ENCODE data around the gene PRKAA1. TPM values are rescaled to one million over a fixed set of nuclear protein-coding genes. Genes with fewer than 3 reads are reported as not detected.
A peak's percentile ranks its signal among the peaks of the same experiment; 100 is the strongest.

PRKAA1 gene
- total and polyA plus RNA-seq, 2 of the 13 experiments (the other 11 are each of a cell fraction or from before 2014, with no cell fraction given) = 36.6 to 58.0 TPM

DNA sequence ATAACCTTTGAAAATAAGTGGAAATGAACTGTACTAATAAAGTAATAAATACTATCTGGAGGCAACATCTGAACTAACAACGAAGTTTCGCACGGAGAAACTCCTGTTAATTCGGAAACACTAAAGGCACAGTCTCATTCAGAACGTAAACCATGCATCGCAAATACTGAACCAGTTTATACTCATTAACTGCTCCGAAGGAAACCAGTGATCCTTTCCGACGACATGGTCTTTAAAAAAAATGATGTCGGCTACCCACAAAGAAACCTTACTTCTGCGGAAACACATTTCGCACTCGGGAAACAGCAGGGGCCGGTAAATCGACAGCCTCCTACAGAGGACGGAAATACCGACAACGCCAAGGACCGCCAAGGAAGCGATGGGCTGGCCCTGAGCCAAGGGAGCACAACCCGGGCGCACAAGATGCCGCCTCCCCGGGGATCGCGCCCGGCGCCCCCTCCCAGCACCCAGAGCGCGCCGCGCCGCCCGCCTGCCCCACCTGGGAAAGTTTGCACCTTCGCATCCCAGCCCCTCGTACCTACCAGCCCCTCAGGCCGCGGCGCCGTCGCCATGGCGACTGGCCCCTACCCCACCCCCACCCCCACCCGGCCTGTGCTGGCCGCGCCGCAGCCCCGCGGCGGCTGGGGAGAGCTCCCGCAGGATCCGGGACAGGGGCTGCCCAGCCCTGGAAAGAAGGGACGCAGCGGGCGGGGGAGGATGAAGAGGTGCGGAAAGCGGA, 732 bp downstream of the PRKAA1 start (continued):
- no peak for TF ChIP-seq EZH2 (conservative IDR thresholded peaks at IDR 0.05; ENCODE audit: low read depth, low read length)
- TF ChIP-seq, protein P1, sequence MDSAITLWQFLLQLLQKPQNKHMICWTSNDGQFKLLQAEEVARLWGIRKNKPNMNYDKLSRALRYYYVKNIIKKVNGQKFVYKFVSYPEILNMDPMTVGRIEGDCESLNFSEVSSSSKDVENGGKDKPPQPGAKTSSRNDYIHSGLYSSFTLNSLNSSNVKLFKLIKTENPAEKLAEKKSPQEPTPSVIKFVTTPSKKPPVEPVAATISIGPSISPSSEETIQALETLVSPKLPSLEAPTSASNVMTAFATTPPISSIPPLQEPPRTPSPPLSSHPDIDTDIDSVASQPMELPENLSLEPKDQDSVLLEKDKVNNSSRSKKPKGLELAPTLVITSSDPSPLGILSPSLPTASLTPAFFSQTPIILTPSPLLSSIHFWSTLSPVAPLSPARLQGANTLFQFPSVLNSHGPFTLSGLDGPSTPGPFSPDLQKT (CRISPR knock-in tag; IDR thresholded peaks at IDR 0.05; ENCODE audit: borderline replicate concordance) = no peak
- TF ChIP-seq POGZ (CRISPR knock-in tag; IDR thresholded peaks at IDR 0.05) = 0 out of 2 replicates have a peak, but pooled peaks have one; percentile 19
- TF ChIP-seq, protein P2, sequence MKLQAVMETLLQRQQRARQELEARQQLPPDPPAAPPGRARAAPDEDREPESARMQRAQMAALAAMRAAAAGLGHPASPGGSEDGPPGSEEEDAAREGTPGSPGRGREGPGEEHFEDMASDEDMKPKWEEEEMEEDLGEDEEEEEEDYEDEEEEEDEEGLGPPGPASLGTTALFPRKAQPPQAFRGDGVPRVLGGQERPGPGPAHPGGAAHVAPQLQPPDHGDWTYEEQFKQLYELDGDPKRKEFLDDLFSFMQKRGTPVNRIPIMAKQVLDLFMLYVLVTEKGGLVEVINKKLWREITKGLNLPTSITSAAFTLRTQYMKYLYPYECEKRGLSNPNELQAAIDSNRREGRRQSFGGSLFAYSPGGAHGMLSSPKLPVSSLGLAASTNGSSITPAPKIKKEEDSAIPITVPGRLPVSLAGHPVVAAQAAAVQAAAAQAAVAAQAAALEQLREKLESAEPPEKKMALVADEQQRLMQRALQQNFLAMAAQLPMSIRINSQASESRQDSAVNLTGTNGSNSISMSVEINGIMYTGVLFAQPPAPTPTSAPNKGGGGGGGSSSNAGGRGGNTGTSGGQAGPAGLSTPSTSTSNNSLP (IDR thresholded peaks at IDR 0.05; ENCODE audit: low read depth, low read length) = no peak
- 0 out of 2 replicates have a peak, but pooled peaks have one; percentile 8 for TF ChIP-seq PCBP1 (IDR thresholded peaks at IDR 0.05; ENCODE audit: borderline replicate concordance, low read depth, low read length)
- TF ChIP-seq, protein P3, sequence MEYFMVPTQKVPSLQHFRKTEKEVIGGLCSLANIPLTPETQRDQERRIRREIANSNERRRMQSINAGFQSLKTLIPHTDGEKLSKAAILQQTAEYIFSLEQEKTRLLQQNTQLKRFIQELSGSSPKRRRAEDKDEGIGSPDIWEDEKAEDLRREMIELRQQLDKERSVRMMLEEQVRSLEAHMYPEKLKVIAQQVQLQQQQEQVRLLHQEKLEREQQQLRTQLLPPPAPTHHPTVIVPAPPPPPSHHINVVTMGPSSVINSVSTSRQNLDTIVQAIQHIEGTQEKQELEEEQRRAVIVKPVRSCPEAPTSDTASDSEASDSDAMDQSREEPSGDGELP (IDR thresholded peaks at IDR 0.05; ENCODE audit: borderline replicate concordance, low read depth) = no peak; the same call in 1 of the 2 replicates
- TF ChIP-seq, protein P4, sequence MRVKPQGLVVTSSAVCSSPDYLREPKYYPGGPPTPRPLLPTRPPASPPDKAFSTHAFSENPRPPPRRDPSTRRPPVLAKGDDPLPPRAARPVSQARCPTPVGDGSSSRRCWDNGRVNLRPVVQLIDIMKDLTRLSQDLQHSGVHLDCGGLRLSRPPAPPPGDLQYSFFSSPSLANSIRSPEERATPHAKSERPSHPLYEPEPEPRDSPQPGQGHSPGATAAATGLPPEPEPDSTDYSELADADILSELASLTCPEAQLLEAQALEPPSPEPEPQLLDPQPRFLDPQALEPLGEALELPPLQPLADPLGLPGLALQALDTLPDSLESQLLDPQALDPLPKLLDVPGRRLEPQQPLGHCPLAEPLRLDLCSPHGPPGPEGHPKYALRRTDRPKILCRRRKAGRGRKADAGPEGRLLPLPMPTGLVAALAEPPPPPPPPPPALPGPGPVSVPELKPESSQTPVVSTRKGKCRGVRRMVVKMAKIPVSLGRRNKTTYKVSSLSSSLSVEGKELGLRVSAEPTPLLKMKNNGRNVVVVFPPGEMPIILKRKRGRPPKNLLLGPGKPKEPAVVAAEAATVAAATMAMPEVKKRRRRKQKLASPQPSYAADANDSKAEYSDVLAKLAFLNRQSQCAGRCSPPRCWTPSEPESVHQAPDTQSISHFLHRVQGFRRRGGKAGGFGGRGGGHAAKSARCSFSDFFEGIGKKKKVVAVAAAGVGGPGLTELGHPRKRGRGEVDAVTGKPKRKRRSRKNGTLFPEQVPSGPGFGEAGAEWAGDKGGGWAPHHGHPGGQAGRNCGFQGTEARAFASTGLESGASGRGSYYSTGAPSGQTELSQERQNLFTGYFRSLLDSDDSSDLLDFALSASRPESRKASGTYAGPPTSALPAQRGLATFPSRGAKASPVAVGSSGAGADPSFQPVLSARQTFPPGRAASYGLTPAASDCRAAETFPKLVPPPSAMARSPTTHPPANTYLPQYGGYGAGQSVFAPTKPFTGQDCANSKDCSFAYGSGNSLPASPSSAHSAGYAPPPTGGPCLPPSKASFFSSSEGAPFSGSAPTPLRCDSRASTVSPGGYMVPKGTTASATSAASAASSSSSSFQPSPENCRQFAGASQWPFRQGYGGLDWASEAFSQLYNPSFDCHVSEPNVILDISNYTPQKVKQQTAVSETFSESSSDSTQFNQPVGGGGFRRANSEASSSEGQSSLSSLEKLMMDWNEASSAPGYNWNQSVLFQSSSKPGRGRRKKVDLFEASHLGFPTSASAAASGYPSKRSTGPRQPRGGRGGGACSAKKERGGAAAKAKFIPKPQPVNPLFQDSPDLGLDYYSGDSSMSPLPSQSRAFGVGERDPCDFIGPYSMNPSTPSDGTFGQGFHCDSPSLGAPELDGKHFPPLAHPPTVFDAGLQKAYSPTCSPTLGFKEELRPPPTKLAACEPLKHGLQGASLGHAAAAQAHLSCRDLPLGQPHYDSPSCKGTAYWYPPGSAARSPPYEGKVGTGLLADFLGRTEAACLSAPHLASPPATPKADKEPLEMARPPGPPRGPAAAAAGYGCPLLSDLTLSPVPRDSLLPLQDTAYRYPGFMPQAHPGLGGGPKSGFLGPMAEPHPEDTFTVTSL (CRISPR knock-in tag; IDR thresholded peaks at IDR 0.05; ENCODE audit: borderline replicate concordance) = no peak
- 0 out of 2 replicates have a peak, but pooled peaks have one; percentile 2 for TF ChIP-seq FOXK1 (CRISPR knock-in tag; IDR thresholded peaks at IDR 0.05; ENCODE audit: borderline replicate concordance, low read depth)
- TF ChIP-seq, protein P5, sequence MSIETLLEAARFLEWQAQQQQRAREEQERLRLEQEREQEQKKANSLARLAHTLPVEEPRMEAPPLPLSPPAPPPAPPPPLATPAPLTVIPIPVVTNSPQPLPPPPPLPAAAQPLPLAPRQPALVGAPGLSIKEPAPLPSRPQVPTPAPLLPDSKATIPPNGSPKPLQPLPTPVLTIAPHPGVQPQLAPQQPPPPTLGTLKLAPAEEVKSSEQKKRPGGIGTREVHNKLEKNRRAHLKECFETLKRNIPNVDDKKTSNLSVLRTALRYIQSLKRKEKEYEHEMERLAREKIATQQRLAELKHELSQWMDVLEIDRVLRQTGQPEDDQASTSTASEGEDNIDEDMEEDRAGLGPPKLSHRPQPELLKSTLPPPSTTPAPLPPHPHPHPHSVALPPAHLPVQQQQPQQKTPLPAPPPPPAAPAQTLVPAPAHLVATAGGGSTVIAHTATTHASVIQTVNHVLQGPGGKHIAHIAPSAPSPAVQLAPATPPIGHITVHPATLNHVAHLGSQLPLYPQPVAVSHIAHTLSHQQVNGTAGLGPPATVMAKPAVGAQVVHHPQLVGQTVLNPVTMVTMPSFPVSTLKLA (IDR thresholded peaks at IDR 0.05) = no peak
- TF ChIP-seq, protein P6, sequence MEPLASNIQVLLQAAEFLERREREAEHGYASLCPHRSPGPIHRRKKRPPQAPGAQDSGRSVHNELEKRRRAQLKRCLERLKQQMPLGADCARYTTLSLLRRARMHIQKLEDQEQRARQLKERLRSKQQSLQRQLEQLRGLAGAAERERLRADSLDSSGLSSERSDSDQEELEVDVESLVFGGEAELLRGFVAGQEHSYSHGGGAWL (CRISPR knock-in tag; IDR thresholded peaks at IDR 0.05) = 0 out of 2 replicates have a peak, but pooled peaks have one; percentile 11
- TF ChIP-seq SOX5 (CRISPR knock-in tag; IDR thresholded peaks at IDR 0.05; ENCODE audit: borderline replicate concordance) = 0 out of 2 replicates have a peak, but pooled peaks have one; percentile 1
- no peak for TF ChIP-seq MED13 (CRISPR knock-in tag; IDR thresholded peaks at IDR 0.05)
- TF ChIP-seq ZNF777 (CRISPR knock-in tag; IDR thresholded peaks at IDR 0.05) = no peak
- TF ChIP-seq SPEN (CRISPR knock-in tag; IDR thresholded peaks at IDR 0.05; ENCODE audit: low read depth) = no peak; the same call in none of the 2 replicates
- TF ChIP-seq PITX1 (CRISPR knock-in tag; IDR thresholded peaks at IDR 0.05) = no peak
- TF ChIP-seq ISX (CRISPR knock-in tag; conservative IDR thresholded peaks at IDR 0.05) = no peak
- TF ChIP-seq POLR2AphosphoS5 (IDR thresholded peaks at IDR 0.05; ENCODE audit: low read depth, low read length) = no peak

Measured in HepG2 (cell line).